Measurements from ENCODE around the gene MYO16. TPM values are rescaled to one million over a fixed set of nuclear protein-coding genes. Genes with fewer than 3 reads are reported as not detected.
"Not testable (repeated sequence)": the region's sequence is repeated elsewhere in the genome, so short reads cannot be mapped to it uniquely, and the experiment has no call there.

Gene MYO16
- total and polyA plus RNA-seq, 4 donors, result 11.7 to 51.7 (median 21.1) TPM

- H3K4me1 ChIP-seq (ENCODE audit: control insufficient read depth, insufficient read depth, low read length), result no peaks in the 10 kb centered on the region
- WGBS (ENCODE audit: insufficient coverage), result no CpG with 5 or more reads among the region's 3 CpGs
- no peaks in the 10 kb centered on the region for H3K27me3 ChIP-seq (ENCODE audit: control insufficient read depth, insufficient read depth, low read length)
- no peak for DNase-seq (ENCODE audit: low read depth in 4 of 6, low spot score in 6 of 6)
- H3K4me3 ChIP-seq (ENCODE audit: low read depth, low read length), result no peak overlapping the region
- H3K9me3 ChIP-seq (ENCODE audit: control insufficient read depth, insufficient read depth, low read length), result no peaks in the 10 kb centered on the region
- H3K27ac ChIP-seq (ENCODE audit: low read depth, low read length), result no peak overlapping the region
- no peaks in the 10 kb centered on the region for H3K36me3 ChIP-seq (ENCODE audit: control insufficient read depth, insufficient read depth, low read length)
Observed at GRCh38 chr13:109072505-109072904, 443.1 kb downstream of the MYO16 start.

DNA sequence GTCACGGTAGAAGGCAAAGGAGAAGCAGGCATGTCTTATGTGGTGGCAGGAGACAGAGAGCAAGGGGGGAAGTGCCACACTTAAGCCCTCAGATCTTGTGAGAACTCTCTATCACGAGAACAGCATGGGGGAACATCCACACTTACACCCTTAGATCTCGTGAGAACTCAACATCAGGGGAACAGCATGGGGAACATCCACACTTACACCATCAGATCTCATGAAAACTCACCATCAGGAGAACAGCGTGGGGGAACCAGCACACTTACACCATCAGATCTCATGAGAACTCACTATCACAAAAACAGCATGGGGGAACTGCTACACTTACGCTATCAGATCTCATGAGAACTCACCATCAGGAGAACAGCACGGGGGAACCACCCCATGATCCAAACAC, 445.0 kb downstream of the MYO16 start:
- no peaks in the 10 kb centered on the region for H3K27me3 ChIP-seq (ENCODE audit: control insufficient read depth, insufficient read depth, low read length)
- H3K36me3 ChIP-seq (ENCODE audit: control insufficient read depth, insufficient read depth, low read length), result no peaks in the 10 kb centered on the region
- no peaks in the 10 kb centered on the region for H3K9me3 ChIP-seq (ENCODE audit: control insufficient read depth, insufficient read depth, low read length)
- H3K4me1 ChIP-seq (ENCODE audit: control insufficient read depth, insufficient read depth, low read length), result no peaks in the 10 kb centered on the region
- H3K27ac ChIP-seq (ENCODE audit: low read depth, low read length), result no peak overlapping the region
- WGBS (ENCODE audit: insufficient coverage), result 85% methylated on average over 4 of the region's 6 CpGs
- no peak for DNase-seq (ENCODE audit: low read depth in 4 of 6, low spot score in 6 of 6)
- H3K4me3 ChIP-seq (ENCODE audit: low read depth, low read length), result no peak overlapping the region

GRCh38 chr13:109074853-109075252, 445.4 kb downstream of the MYO16 start:
- Histone ChIP-seq H3K4me1 (ENCODE audit: control insufficient read depth, insufficient read depth, low read length) (no peaks in the 10 kb centered on the region), H3K4me3 (ENCODE audit: low read depth, low read length) (no peak overlapping the region), H3K9me3 (ENCODE audit: control insufficient read depth, insufficient read depth, low read length) (no peaks in the 10 kb centered on the region), H3K27ac (ENCODE audit: low read depth, low read length) (no peak overlapping the region), H3K27me3 (ENCODE audit: control insufficient read depth, insufficient read depth, low read length) (no peaks in the 10 kb centered on the region), H3K36me3 (ENCODE audit: control insufficient read depth, insufficient read depth, low read length) (no peaks in the 10 kb centered on the region)
- no CpG with 5 or more reads among the region's 3 CpGs for WGBS (ENCODE audit: insufficient coverage)
- no peak for DNase-seq (ENCODE audit: low read depth in 4 of 6, low spot score in 6 of 6)

DNA sequence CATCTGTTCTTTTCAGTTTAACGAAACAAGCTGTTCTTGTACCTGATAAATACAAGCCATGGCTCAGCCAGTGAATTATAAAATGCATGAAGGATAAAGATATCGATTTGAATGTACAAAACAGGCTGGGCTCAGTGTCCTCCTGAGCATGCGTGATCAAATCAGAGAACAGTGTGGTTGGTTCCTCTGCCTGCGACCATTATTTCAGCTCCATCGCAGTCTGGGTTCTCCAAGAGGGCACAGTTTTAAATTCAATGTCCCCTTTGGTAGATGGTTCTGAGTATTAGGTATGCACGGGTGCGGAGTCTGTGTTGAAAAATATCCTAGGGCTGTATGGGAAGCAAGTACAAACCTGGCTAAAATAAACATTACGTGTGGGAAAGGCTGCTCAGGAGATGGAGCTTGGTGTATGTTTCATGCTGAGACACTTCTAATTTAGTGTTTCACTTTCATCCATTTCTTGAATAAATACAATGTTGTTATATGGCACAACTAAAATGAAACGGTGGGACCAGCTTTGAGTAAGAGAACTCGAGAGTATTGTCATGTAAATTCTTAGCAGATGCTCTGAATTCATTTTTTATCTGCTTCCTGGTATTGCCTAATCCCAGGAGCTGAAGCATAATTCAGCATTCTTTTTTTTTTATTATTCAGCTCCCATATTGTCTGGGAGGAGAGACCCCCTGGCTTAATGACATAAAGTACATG, 458.7 kb downstream of the MYO16 start:
- no peaks in the 10 kb centered on the region for H3K9me3 ChIP-seq (ENCODE audit: control insufficient read depth, insufficient read depth, low read length)
- no peak overlapping the region for H3K27ac ChIP-seq (ENCODE audit: low read depth, low read length)
- peaks cover 3% of the 10 kb centered on the region for H3K36me3 ChIP-seq (ENCODE audit: control insufficient read depth, insufficient read depth, low read length)
- WGBS (ENCODE audit: insufficient coverage), result 46% methylated on average over 6 of the region's 10 CpGs
- no peaks in the 10 kb centered on the region for H3K27me3 ChIP-seq (ENCODE audit: control insufficient read depth, insufficient read depth, low read length)
- peaks cover 4% of the 10 kb centered on the region for H3K4me1 ChIP-seq (ENCODE audit: control insufficient read depth, insufficient read depth, low read length)
- no peak overlapping the region for H3K4me3 ChIP-seq (ENCODE audit: low read depth, low read length)
- peak in 1 of 6 donors; percentile 73 for DNase-seq (ENCODE audit: low read depth in 4 of 6, low spot score in 6 of 6)

DNA sequence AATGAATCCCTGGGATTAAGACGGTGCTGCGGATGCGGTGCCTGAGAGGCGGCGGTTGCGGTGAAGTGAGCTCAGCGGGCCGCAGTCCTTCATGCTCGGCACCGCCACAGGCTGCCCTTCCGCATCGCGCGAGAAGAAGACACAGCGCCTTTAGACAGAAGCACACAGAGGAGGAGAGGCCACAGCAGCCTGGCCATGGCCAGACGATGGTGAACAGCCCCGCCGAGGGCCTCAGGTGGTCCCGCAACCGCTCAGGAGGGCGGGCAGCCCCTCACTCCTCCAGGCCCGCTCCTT, 459.2 kb downstream of the MYO16 start:
- H3K4me1 ChIP-seq (ENCODE audit: control insufficient read depth, insufficient read depth, low read length), result peaks cover 4% of the 10 kb centered on the region
- no peak overlapping the region for H3K4me3 ChIP-seq (ENCODE audit: low read depth, low read length)
- H3K9me3 ChIP-seq (ENCODE audit: control insufficient read depth, insufficient read depth, low read length), result no peaks in the 10 kb centered on the region
- H3K36me3 ChIP-seq (ENCODE audit: control insufficient read depth, insufficient read depth, low read length), result peaks cover 3% of the 10 kb centered on the region
- no peak overlapping the region for H3K27ac ChIP-seq (ENCODE audit: low read depth, low read length)
- peak in 1 of 6 donors; percentile 17 for DNase-seq (ENCODE audit: low read depth in 4 of 6, low spot score in 6 of 6)
- H3K27me3 ChIP-seq (ENCODE audit: control insufficient read depth, insufficient read depth, low read length), result no peaks in the 10 kb centered on the region
- 76% methylated on average over 22 of the region's 22 CpGs for WGBS (ENCODE audit: insufficient coverage)

- Histone ChIP-seq H3K27me3 (ENCODE audit: control insufficient read depth, insufficient read depth, low read length) (no peaks in the 10 kb centered on the region), H3K9me3 (ENCODE audit: control insufficient read depth, insufficient read depth, low read length) (no peaks in the 10 kb centered on the region), H3K4me3 (ENCODE audit: low read depth, low read length) (no peak overlapping the region), H3K4me1 (ENCODE audit: control insufficient read depth, insufficient read depth, low read length) (peaks cover 4% of the 10 kb centered on the region), H3K36me3 (ENCODE audit: control insufficient read depth, insufficient read depth, low read length) (peaks cover 3% of the 10 kb centered on the region), H3K27ac (ENCODE audit: low read depth, low read length) (no peak overlapping the region)
- 80% methylated on average over 2 of the region's 5 CpGs for WGBS (ENCODE audit: insufficient coverage)
- DNase-seq (ENCODE audit: low read depth in 4 of 6, low spot score in 6 of 6), result peak in 3 of 6 donors; percentile 14 to 92 (median 43)
Observed at GRCh38 chr13:109090796-109091195, 461.4 kb downstream of the MYO16 start.

DNA sequence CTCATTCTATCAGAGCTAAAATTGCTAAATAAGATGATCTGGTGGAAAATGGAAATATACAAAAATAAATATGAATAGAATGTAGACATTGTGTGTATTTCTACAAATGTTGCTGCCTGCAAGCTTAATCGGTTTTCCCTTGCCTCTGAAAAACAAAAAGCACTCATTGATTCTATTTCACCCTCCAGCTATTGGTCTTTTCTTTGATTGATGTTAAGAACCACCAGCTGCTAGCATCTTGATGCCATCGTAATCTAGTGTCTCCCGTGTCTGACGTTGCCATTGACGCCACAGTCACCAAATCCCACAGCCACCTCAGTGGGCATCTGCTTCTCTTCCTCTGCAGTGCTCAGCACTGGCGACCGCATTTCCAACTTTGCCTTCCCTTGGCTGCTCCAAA, 461.8 kb downstream of the MYO16 start:
- Histone ChIP-seq H3K9me3 (ENCODE audit: control insufficient read depth, insufficient read depth, low read length) (no peaks in the 10 kb centered on the region), H3K4me1 (ENCODE audit: control insufficient read depth, insufficient read depth, low read length) (peaks cover 4% of the 10 kb centered on the region), H3K27ac (ENCODE audit: low read depth, low read length) (no peak overlapping the region), H3K27me3 (ENCODE audit: control insufficient read depth, insufficient read depth, low read length) (no peaks in the 10 kb centered on the region), H3K36me3 (ENCODE audit: control insufficient read depth, insufficient read depth, low read length) (peaks cover 3% of the 10 kb centered on the region), H3K4me3 (ENCODE audit: low read depth, low read length) (no peak overlapping the region)
- DNase-seq (ENCODE audit: low read depth in 4 of 6, low spot score in 6 of 6), result peak in 1 of 6 donors; percentile 58
- 60% methylated on average over 5 of the region's 7 CpGs for WGBS (ENCODE audit: insufficient coverage)

DNA sequence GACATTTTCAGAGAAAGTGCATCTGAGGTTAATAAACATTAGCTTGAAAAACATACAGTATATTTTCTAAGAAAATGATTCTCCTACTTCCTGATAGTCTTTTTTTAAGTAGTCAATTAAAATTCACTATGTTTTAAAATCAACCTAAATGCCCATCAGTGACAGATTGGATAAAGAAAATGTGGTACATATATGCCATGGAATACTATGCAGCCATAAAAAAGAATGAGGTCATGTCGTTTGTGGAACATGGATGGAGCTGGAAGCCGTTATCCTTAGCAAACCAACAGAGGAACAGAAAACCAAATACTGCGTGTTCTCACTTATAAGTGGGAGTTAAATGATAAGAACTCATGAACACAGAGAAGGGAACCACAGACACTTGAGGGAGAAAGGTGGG, 462.8 kb downstream of the MYO16 start:
- H3K27me3 ChIP-seq (ENCODE audit: control insufficient read depth, insufficient read depth, low read length); DNase-seq (ENCODE audit: low read depth in 4 of 6, low spot score in 6 of 6); H3K4me3 ChIP-seq (ENCODE audit: low read depth, low read length); H3K27ac ChIP-seq (ENCODE audit: low read depth, low read length); H3K9me3 ChIP-seq (ENCODE audit: control insufficient read depth, insufficient read depth, low read length); H3K4me1 ChIP-seq (ENCODE audit: control insufficient read depth, insufficient read depth, low read length); H3K36me3 ChIP-seq (ENCODE audit: control insufficient read depth, insufficient read depth, low read length): not testable (repeated sequence)
- 100% methylated on average over 1 of the region's 3 CpGs for WGBS (ENCODE audit: insufficient coverage)

DNA sequence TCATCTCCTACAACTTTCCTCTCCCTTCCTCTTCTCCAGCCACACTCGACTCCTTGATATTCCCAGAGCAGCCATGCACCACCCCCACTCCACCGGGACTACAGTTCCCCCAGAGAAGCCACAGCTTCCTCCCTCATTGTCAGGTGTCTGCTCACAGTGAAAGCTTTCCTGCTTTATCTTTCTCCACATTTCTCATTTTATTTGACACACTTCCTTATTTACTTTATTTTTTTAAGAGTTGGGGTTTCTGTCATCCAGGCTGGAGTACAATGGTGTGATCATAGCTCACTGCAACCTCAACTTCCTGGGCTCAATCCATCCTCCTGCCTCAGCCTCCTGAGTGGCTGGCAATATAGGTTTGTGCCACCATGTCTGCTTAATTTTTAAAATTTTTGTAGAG, 464.6 kb downstream of the MYO16 start:
- 93% methylated on average over 2 of the region's 2 CpGs for WGBS (ENCODE audit: insufficient coverage)
- DNase-seq (ENCODE audit: low read depth in 4 of 6, low spot score in 6 of 6), result no peak
- peaks cover 4% of the 10 kb centered on the region for H3K4me1 ChIP-seq (ENCODE audit: control insufficient read depth, insufficient read depth, low read length)
- H3K9me3 ChIP-seq (ENCODE audit: control insufficient read depth, insufficient read depth, low read length), result no peaks in the 10 kb centered on the region
- no peaks in the 10 kb centered on the region for H3K36me3 ChIP-seq (ENCODE audit: control insufficient read depth, insufficient read depth, low read length)
- no peaks in the 10 kb centered on the region for H3K27me3 ChIP-seq (ENCODE audit: control insufficient read depth, insufficient read depth, low read length)
- no peak overlapping the region for H3K4me3 ChIP-seq (ENCODE audit: low read depth, low read length)
- H3K27ac ChIP-seq (ENCODE audit: low read depth, low read length), result no peak overlapping the region

DNA sequence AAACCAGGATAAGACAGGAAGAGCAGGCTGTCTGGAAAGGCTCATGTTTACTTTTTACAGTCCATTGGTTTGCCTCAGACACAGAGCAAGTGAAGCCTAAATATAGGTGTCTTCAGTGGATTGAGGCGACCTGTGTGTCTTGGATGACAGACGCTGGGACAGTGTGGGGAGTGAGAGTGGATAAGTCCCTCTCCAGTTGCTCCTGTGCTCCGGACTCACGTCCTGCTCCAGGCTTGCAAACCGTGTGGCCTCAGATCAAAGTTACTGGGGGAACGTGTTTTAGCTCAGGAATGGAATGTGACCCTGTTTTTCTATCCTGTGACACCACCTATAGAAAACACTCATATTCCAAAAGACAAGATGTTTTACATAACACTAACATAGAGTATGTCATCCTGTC, 465.7 kb downstream of the MYO16 start:
- no peak overlapping the region for H3K4me3 ChIP-seq (ENCODE audit: low read depth, low read length)
- DNase-seq (ENCODE audit: low read depth in 4 of 6, low spot score in 6 of 6), result no peak
- no peaks in the 10 kb centered on the region for H3K36me3 ChIP-seq (ENCODE audit: control insufficient read depth, insufficient read depth, low read length)
- 92% methylated on average over 2 of the region's 6 CpGs for WGBS (ENCODE audit: insufficient coverage)
- peaks cover 4% of the 10 kb centered on the region for H3K4me1 ChIP-seq (ENCODE audit: control insufficient read depth, insufficient read depth, low read length)
- no peak overlapping the region for H3K27ac ChIP-seq (ENCODE audit: low read depth, low read length)
- no peaks in the 10 kb centered on the region for H3K27me3 ChIP-seq (ENCODE audit: control insufficient read depth, insufficient read depth, low read length)
- H3K9me3 ChIP-seq (ENCODE audit: control insufficient read depth, insufficient read depth, low read length), result no peaks in the 10 kb centered on the region
